Tibial nerve (tissue), 4 donors: ENCODE data around the gene SGTA. TPM values are rescaled to one million over a fixed set of nuclear protein-coding genes. Genes with fewer than 3 reads are reported as not detected.

ENCODE experiments used
- DNase-seq, 2 donors: peaks; one replicate each; pipeline ENCODE4 v3.0.0-alpha.2; 2019; ENCODE audit warnings: low spot score in 2 of 2
- H3K27ac ChIP-seq, 4 donors: fragments of 200-600 bp; sonication (generic) in 3 of 4; one replicate each; pipeline ENCODE4 v1.5.1; 2017 to 2019; ENCODE audit warnings: mild to moderate bottlenecking in 1 of 4
- H3K27me3 ChIP-seq, 2 donors: fragments of 200-600 bp; sonication (generic) in 1 of 2; one replicate each; pipeline versions ENCODE4 v1.5.1 to v1.6.0; 2017 to 2019
- H3K36me3 ChIP-seq, 3 donors: fragments of 200-600 bp; sonication (generic); one replicate each; pipeline ENCODE4 v1.5.1; 2018 to 2019
- H3K4me1 ChIP-seq, 4 donors: fragments of 200-600 bp; sonication (generic) in 3 of 4; one replicate each; pipeline ENCODE4 v1.5.1; 2017 to 2019
- H3K4me3 ChIP-seq, 4 donors: fragments of 200-600 bp; sonication (generic) in 3 of 4; one replicate each; pipeline ENCODE4 v1.5.1; 2017 to 2019; ENCODE audit warnings: mild to moderate bottlenecking in 1 of 4, moderate library complexity in 1 of 4
- H3K9me3 ChIP-seq, 4 donors: fragments of 200-600 bp; sonication (generic) in 3 of 4; one replicate each; pipeline ENCODE4 v1.5.1; 2017 to 2019
- CTCF ChIP-seq, 5 experiments: fragments of 200-600 bp in 3 of 5; fragments of 450-650 bp in 2 of 5; sonication (generic) in 3 of 5; IDR thresholded peaks; one replicate each; pipeline ENCODE4 v1.5.1; 2016 to 2019; ENCODE audit warnings: antibody characterized with exemption in 5 of 5, mild to moderate bottlenecking in 3 of 5, moderate library complexity in 2 of 5
- EP300 ChIP-seq, 2 donors: sonication (generic); formaldehyde crosslinking; IDR thresholded peaks; one replicate each; pipeline ENCODE4 v1.6.1; 2017; ENCODE audit warnings: antibody characterized with exemption in 2 of 2, mild to moderate bottlenecking in 1 of 2
- POLR2A ChIP-seq, 2 donors: fragments of 450-650 bp; IDR thresholded peaks; one replicate each; pipeline ENCODE4 v1.6.1; 2017; ENCODE audit warnings: antibody characterized with exemption in 2 of 2, mild to moderate bottlenecking in 2 of 2, moderate library complexity in 2 of 2
- WGBS, 2 donors: methylation state at CpG; one replicate each; pipeline ENCODE4 v1.1.5; 2018; 5-methylcytosine and 5-hydroxymethylcytosine counted together
- total RNA-seq, 4 donors: library from RNA; depleted of rRNA; stranded (reverse); fragments of >200 nt; gene quantifications; one replicate each; pipeline ENCODE4 v1.1.0, GENCODE V29; 2016

The SGTA gene
- total RNA-seq, 4 donors from 2014 or later = 40.2 to 47.6 (median 44.9) TPM

DNA sequence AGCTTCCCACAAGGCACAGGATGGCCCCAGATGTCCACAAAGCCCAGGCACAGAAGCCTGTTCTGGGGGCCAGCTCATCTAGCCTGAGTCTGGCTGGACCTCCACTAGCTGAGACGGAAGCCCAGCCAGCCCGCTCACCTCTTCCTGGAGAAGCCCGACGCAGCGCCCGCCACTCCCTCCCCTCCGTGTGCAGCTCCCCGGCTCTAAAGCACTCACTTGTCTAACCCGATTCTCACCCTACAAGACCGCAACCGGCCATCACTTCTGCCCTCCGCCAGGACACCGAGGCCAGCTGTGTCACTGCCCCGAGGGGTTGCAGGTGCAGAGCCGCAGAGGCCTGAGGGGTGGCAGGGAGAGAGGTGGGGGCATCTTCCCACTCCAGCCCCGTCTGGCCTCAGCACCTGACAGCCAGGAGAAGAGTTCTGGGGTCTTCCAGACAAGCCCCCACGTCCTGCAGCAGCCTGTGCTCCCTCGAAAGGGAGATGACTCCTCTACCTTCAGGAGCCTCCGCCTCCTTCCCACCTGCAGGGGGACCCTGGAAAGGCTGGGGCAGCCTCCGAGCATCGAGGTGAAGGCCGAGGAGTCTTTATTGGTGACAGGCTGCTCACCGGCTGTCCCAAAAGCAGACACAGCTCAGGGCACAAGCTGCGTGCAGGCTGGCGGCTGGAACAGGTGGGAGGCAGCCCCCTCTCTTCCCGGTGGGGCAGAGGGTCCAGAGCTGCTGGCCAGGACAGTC, 56.0 kb downstream of the SGTA start:
- TF ChIP-seq CTCF (IDR thresholded peaks at IDR 0.05) (no peak), EP300 (IDR thresholded peaks at IDR 0.05) (no peak), POLR2A (IDR thresholded peaks at IDR 0.05) (no peak)
- Histone ChIP-seq H3K36me3 (peaks cover 0 to 11% (median 0%) of the 10 kb centered on the region in 3 donors), H3K4me1 (peaks cover 0 to 19% (median 0%) of the 10 kb centered on the region in 4 donors), H3K27ac (no peak overlapping the region), H3K4me3 (no peak overlapping the region), H3K9me3 (no peaks in the 10 kb centered on the region), H3K27me3 (peaks cover 0 to 46% of the 10 kb centered on the region in 2 donors)
- no peak for DNase-seq
- WGBS, 2 donors = 18% methylated on average over 24 to 25 of the region's 26 CpGs

DNA sequence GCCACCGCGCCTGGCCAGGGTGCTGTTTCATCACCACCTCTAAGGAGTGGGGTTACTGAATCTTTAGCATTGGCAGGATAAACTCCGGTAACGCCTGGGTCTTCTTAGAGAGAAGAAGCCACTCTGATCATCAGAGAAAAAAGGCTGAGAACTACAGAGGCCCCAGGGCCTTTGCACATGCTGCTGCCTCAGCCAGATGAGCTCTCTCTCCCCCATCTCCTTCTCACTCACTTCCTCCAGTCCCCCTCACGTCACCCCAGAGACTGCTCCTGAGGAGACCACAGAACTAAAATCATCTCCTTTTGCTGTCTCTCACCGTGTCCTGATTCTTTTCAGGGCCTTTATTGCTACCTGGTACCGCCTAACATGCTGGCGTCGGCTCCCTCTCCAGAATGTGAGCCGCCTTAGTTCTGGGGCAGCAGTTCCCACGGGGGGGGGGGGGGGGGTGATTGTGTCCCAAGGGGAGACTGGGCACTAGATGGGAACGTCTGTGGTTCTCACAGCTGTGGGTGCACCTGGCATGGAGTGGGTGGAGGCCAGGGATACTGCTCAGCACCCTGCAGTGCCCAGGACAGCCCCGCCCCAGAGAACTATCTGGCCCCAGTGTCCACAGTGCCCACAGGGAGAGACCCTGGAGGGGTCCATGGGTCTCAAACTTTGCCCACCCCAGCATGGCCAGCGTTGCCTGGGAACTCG, 56.8 kb downstream of the SGTA start:
- no peak overlapping the region for H3K27ac ChIP-seq
- H3K27me3 ChIP-seq = peaks cover 0 to 53% of the 10 kb centered on the region in 2 donors
- TF ChIP-seq CTCF (IDR thresholded peaks at IDR 0.05) (no peak), POLR2A (IDR thresholded peaks at IDR 0.05) (no peak), EP300 (IDR thresholded peaks at IDR 0.05) (no peak)
- H3K4me1 ChIP-seq = peaks cover 0 to 27% (median 0%) of the 10 kb centered on the region in 4 donors
- H3K36me3 ChIP-seq = peaks cover 0 to 3% (median 0%) of the 10 kb centered on the region in 3 donors
- H3K4me3 ChIP-seq = no peak overlapping the region
- no peaks in the 10 kb centered on the region for H3K9me3 ChIP-seq
- 68 to 70% methylated on average over 12 to 14 of the region's 15 CpGs for WGBS, 2 donors
- no peak for DNase-seq

DNA sequence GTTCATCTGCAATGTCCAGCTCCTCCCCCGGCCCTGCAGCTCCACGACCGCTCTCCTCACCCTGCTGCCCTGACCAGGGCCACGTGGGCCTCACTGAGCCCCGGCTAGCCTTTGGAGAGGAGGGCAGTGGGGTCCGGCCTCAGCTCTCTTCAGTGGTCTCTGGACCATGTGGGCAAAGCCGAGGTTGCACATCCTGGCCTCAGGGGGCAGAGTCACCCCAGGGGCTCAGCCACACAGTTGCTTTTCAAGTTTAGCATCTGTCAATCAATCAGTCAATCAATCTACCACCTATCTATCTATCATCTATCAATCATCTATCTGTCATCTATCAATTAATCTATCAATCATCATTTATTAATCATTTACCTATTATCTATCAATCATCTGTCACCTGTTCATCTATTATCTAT, 58.9 kb downstream of the SGTA start:
- peaks cover 0 to 71% of the 10 kb centered on the region in 2 donors for H3K27me3 ChIP-seq
- no peaks in the 10 kb centered on the region for H3K36me3 ChIP-seq
- no peaks in the 10 kb centered on the region for H3K9me3 ChIP-seq
- no peak for DNase-seq
- peaks cover 0 to 41% (median 8%) of the 10 kb centered on the region in 4 donors for H3K4me1 ChIP-seq
- H3K4me3 ChIP-seq = no peak overlapping the region
- no peak overlapping the region for H3K27ac ChIP-seq
- 40 to 58% methylated on average over 7 of the region's 7 CpGs for WGBS, 2 donors
- TF ChIP-seq POLR2A (IDR thresholded peaks at IDR 0.05) = no peak
- TF ChIP-seq EP300 (IDR thresholded peaks at IDR 0.05) = no peak
- no peak for TF ChIP-seq CTCF (IDR thresholded peaks at IDR 0.05)

DNA sequence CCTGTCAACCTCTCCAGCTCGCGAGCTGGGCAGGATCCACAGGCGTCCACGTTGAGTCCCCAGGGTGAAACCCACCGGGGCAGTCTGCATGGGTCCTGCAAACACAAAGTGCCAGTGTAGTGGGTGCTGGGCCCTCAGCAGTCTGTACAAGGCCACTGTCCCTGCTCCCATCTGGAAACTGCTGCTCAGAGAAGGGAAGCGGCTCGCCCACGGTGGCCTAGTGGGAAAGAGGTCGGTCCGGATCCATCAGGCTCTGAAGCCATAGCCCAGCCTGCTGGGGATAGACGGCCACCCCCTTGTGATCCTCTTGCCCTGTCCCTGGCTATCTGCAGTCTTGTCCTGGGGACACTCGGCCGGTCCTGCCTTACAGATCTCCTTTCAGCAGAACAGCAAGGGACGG, 59.3 kb downstream of the SGTA start:
- Histone ChIP-seq H3K27me3 (peaks cover 0 to 73% of the 10 kb centered on the region in 2 donors), H3K9me3 (no peaks in the 10 kb centered on the region), H3K4me3 (no peak overlapping the region), H3K36me3 (no peaks in the 10 kb centered on the region), H3K27ac (peak overlapping the region in 1 of 4 donors; percentile 18), H3K4me1 (peaks cover 0 to 41% (median 8%) of the 10 kb centered on the region in 4 donors)
- no peak for DNase-seq
- TF ChIP-seq POLR2A (IDR thresholded peaks at IDR 0.05) = no peak
- no peak for TF ChIP-seq CTCF (IDR thresholded peaks at IDR 0.05)
- TF ChIP-seq EP300 (IDR thresholded peaks at IDR 0.05) = no peak
- 50 to 64% methylated on average over 12 to 13 of the region's 14 CpGs for WGBS, 2 donors

DNA sequence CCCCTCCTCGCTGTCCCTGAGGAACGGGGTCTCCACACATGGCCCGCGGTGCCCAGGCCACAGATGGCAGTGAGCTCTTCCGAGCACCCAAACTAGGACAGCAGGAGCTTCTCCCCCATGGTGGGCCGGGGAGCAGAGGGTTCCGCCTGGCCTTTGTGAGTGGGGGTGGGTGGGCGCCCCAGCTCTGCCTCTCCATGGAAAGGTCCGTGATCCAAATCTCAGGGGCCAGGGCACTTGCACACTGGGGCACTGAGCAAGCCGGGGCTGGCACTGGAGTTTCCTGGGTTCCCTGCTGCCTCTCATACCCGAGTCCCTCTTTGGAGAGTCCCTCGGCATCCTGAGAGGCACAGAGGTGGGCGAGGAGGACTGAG, 59.7 kb downstream of the SGTA start:
- TF ChIP-seq POLR2A (IDR thresholded peaks at IDR 0.05) (no peak), EP300 (IDR thresholded peaks at IDR 0.05) (no peak), CTCF (IDR thresholded peaks at IDR 0.05) (no peak)
- H3K4me3 ChIP-seq = no peak overlapping the region
- no peak for DNase-seq
- peaks cover 0 to 77% of the 10 kb centered on the region in 2 donors for H3K27me3 ChIP-seq
- no peaks in the 10 kb centered on the region for H3K36me3 ChIP-seq
- peak overlapping the region in 1 of 4 donors; percentile 18 for H3K27ac ChIP-seq
- no peaks in the 10 kb centered on the region for H3K9me3 ChIP-seq
- 18 to 68% methylated on average over 5 to 6 of the region's 13 CpGs for WGBS, 2 donors
- peaks cover 0 to 41% (median 8%) of the 10 kb centered on the region in 4 donors for H3K4me1 ChIP-seq
